ENCODE measurements around the gene CCDC51.

The CCDC51 gene

DNA sequence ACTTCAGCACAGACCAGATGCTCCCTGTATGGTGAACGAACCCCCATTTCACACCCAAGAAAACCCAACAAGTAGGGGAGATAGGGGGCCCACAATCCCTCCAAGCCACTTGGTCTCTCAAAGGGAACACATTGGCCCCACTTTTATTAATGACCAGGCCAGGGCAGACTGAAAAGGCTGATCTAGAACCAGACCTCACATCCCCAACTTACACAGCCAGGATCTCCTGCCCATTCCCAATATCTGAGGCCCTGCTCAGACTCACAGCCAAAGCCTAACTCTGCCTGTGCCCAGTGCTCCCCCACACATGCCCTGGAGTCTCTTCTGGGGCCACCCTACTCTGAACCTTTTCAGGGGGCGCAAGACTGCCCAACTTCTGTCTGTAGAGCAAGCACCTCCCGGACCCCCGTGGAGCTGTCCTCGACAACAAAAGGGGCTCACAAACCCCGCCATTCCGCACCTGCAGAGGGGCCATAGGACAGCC is 11.8 kb downstream of the CCDC51 start (continued):
- TF ChIP-seq, protein P1, sequence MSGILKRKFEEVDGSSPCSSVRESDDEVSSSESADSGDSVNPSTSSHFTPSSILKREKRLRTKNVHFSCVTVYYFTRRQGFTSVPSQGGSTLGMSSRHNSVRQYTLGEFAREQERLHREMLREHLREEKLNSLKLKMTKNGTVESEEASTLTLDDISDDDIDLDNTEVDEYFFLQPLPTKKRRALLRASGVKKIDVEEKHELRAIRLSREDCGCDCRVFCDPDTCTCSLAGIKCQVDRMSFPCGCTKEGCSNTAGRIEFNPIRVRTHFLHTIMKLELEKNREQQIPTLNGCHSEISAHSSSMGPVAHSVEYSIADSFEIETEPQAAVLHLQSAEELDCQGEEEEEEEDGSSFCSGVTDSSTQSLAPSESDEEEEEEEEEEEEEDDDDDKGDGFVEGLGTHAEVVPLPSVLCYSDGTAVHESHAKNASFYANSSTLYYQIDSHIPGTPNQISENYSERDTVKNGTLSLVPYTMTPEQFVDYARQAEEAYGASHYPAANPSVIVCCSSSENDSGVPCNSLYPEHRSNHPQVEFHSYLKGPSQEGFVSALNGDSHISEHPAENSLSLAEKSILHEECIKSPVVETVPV (CRISPR knock-in tag; IDR thresholded peaks at IDR 0.05), result no peak

DNA sequence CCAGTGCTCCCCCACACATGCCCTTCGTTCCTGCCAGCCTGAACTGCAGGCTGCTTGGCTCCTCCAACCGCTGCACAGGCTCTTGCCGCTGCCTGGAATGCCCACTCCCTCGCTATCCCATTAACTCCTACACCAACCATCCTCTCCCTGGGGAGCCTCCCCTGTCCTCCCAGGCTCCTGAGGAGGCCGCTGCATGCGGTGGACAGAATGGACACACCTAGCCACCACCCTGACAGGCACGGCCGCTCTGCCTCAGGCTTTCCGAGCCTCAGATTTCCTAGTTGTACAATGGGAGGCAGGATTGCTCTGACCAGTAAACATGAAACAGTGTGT is 12.3 kb downstream of the CCDC51 start:
- no peak for TF ChIP-seq ZFP3 (CRISPR knock-in tag; IDR thresholded peaks at IDR 0.05)
- no peak for TF ChIP-seq RARB (CRISPR knock-in tag; IDR thresholded peaks at IDR 0.05)
- no peak for TF ChIP-seq ESRRG (CRISPR knock-in tag; IDR thresholded peaks at IDR 0.05)
- no peak for TF ChIP-seq CSDC2 (CRISPR knock-in tag; IDR thresholded peaks at IDR 0.05)
- no peak for TF ChIP-seq ZNF70 (CRISPR knock-in tag; IDR thresholded peaks at IDR 0.05)
- no peak for TF ChIP-seq GLIS3 (CRISPR knock-in tag; IDR thresholded peaks at IDR 0.05)
- TF ChIP-seq TCF4 (CRISPR knock-in tag; IDR thresholded peaks at IDR 0.05; ENCODE audit: borderline replicate concordance), result no peak
- TF ChIP-seq ZNF8 (CRISPR knock-in tag; IDR thresholded peaks at IDR 0.05), result no peak
- TF ChIP-seq, protein P1 (CRISPR knock-in tag; IDR thresholded peaks at IDR 0.05), result no peak
- TF ChIP-seq, protein P2, sequence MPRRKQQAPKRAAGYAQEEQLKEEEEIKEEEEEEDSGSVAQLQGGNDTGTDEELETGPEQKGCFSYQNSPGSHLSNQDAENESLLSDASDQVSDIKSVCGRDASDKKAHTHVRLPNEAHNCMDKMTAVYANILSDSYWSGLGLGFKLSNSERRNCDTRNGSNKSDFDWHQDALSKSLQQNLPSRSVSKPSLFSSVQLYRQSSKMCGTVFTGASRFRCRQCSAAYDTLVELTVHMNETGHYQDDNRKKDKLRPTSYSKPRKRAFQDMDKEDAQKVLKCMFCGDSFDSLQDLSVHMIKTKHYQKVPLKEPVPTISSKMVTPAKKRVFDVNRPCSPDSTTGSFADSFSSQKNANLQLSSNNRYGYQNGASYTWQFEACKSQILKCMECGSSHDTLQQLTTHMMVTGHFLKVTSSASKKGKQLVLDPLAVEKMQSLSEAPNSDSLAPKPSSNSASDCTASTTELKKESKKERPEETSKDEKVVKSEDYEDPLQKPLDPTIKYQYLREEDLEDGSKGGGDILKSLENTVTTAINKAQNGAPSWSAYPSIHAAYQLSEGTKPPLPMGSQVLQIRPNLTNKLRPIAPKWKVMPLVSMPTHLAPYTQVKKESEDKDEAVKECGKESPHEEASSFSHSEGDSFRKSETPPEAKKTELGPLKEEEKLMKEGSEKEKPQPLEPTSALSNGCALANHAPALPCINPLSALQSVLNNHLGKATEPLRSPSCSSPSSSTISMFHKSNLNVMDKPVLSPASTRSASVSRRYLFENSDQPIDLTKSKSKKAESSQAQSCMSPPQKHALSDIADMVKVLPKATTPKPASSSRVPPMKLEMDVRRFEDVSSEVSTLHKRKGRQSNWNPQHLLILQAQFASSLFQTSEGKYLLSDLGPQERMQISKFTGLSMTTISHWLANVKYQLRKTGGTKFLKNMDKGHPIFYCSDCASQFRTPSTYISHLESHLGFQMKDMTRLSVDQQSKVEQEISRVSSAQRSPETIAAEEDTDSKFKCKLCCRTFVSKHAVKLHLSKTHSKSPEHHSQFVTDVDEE (CRISPR knock-in tag; IDR thresholded peaks at IDR 0.05), result no peak
- no peak for TF ChIP-seq ZC3H10 (CRISPR knock-in tag; IDR thresholded peaks at IDR 0.05)
- TF ChIP-seq, protein P3, sequence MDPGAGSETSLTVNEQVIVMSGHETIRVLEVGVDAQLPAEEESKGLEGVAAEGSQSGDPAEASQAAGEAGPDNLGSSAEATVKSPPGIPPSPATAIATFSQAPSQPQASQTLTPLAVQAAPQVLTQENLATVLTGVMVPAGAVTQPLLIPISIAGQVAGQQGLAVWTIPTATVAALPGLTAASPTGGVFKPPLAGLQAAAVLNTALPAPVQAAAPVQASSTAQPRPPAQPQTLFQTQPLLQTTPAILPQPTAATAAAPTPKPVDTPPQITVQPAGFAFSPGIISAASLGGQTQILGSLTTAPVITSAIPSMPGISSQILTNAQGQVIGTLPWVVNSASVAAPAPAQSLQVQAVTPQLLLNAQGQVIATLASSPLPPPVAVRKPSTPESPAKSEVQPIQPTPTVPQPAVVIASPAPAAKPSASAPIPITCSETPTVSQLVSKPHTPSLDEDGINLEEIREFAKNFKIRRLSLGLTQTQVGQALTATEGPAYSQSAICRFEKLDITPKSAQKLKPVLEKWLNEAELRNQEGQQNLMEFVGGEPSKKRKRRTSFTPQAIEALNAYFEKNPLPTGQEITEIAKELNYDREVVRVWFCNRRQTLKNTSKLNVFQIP (CRISPR knock-in tag; IDR thresholded peaks at IDR 0.05; ENCODE audit: borderline replicate concordance, low read depth), result no peak
- no peak for TF ChIP-seq ISL1 (CRISPR knock-in tag; IDR thresholded peaks at IDR 0.05)
- TF ChIP-seq ARNTL (CRISPR knock-in tag; IDR thresholded peaks at IDR 0.05; ENCODE audit: borderline replicate concordance, low read depth), result no peak
- TF ChIP-seq CREB5 (CRISPR knock-in tag; IDR thresholded peaks at IDR 0.05; ENCODE audit: low read depth), result no peak
- ATAC-seq, result no peak

DNA sequence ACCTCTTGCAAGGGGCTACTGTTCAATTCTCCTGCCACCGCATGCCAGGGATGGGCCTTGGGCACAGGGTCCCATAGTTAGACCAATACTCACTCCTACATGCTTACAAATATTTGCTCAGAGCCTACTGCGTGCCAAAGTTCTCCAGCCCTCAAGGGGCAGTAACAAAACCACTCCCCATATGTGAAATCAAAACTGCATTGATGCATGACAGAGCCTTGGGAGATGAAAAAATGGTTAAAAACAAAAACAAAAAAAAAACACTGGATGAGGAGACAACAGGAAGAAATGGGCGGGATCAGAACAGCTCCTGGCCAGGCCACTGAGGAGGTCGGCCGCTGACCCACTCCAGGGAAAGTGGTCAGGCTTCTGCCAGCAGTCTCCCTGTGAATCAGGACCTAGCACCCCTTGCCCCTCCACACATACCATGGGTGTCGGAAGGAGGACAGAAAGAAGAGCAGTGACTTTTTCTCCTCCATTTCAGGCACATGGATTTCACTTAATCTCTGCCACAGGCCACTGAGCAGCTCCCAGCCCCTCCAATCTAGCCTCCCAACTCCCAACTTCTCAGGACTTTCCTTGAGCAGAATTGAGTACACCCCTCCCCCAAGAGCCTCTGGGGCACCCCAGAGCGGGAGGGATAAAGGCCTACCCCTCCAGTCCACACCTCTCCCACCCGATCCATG is 12.8 kb downstream of the CCDC51 start:
- no peak for ATAC-seq
- no peak for TF ChIP-seq CREB5 (CRISPR knock-in tag; IDR thresholded peaks at IDR 0.05; ENCODE audit: low read depth)
- TF ChIP-seq BACH2 (CRISPR knock-in tag; IDR thresholded peaks at IDR 0.05; ENCODE audit: borderline replicate concordance), result no peak
- no peak for TF ChIP-seq TOX (CRISPR knock-in tag; IDR thresholded peaks at IDR 0.05; ENCODE audit: borderline replicate concordance)
- TF ChIP-seq, protein P3 (CRISPR knock-in tag; IDR thresholded peaks at IDR 0.05; ENCODE audit: borderline replicate concordance, low read depth), result no peak
- TF ChIP-seq ZC3H10 (CRISPR knock-in tag; IDR thresholded peaks at IDR 0.05), result no peak
- no peak for TF ChIP-seq ISL1 (CRISPR knock-in tag; IDR thresholded peaks at IDR 0.05)
- TF ChIP-seq RARB (CRISPR knock-in tag; IDR thresholded peaks at IDR 0.05), result no peak
- no peak for TF ChIP-seq ZNF8 (CRISPR knock-in tag; IDR thresholded peaks at IDR 0.05)
- TF ChIP-seq SNAI2 (CRISPR knock-in tag; IDR thresholded peaks at IDR 0.05), result no peak
- TF ChIP-seq ARNTL (CRISPR knock-in tag; IDR thresholded peaks at IDR 0.05; ENCODE audit: borderline replicate concordance, low read depth), result no peak
- TF ChIP-seq ESRRG (CRISPR knock-in tag; IDR thresholded peaks at IDR 0.05), result no peak
- no peak for TF ChIP-seq ZNF70 (CRISPR knock-in tag; IDR thresholded peaks at IDR 0.05)
- no peak for TF ChIP-seq ZNF565 (CRISPR knock-in tag; conservative IDR thresholded peaks at IDR 0.05; ENCODE audit: low read depth)
- no peak for TF ChIP-seq GLIS3 (CRISPR knock-in tag; IDR thresholded peaks at IDR 0.05)
- no peak for TF ChIP-seq ZFP30 (CRISPR knock-in tag; IDR thresholded peaks at IDR 0.05)
- TF ChIP-seq TCF4 (CRISPR knock-in tag; IDR thresholded peaks at IDR 0.05; ENCODE audit: borderline replicate concordance), result no peak

Data from SK-N-SH treated with all-trans-retinoic acid at 6 μM for 48 hours (cell line).